Activated naive CD4-positive, alpha-beta T cell treated with anti-CD3 and anti-CD28 coated beads, Interleukin-2, amount 10 ng/mL, durations not matched to agents 7 days and 5 days (primary cell): ENCODE measurements around the gene POU2AF1.

Experiments used
- CTCF ChIA-PET: fragments of 350-600 bp; sonication (Branson Sonifier 250); formaldehyde crosslinking; loops from one replicate; lab custom pipeline; 2021; ENCODE audit warnings: antibody characterized with exemption; lab: Charles Lee
- DNase-seq: peaks from one replicate; pipeline ENCODE4 v3.0.0-alpha.2; 2020
- H3K27ac Mint-ChIP-seq: one replicate; pipeline ENCODE4 v1.8.0; 2021; ENCODE audit warnings: mild to moderate bottlenecking, moderate library complexity, mixed read lengths
- H3K27me3 Mint-ChIP-seq: one replicate; pipeline ENCODE4 v1.8.0; 2021; ENCODE audit warnings: mild to moderate bottlenecking, mixed read lengths
- H3K36me3 Mint-ChIP-seq: one replicate; pipeline ENCODE4 v1.8.0; 2021; ENCODE audit warnings: mixed read lengths
- H3K4me1 Mint-ChIP-seq: one replicate; pipeline ENCODE4 v1.8.0; 2021; ENCODE audit warnings: mixed read lengths
- H3K4me3 Mint-ChIP-seq: one replicate; pipeline ENCODE4 v1.8.0; 2021; ENCODE audit warnings: mild to moderate bottlenecking, moderate library complexity, mixed read lengths
- H3K9me3 Mint-ChIP-seq: one replicate; pipeline ENCODE4 v1.8.0; 2021; ENCODE audit warnings: mixed read lengths

POU2AF1 gene, protein sequence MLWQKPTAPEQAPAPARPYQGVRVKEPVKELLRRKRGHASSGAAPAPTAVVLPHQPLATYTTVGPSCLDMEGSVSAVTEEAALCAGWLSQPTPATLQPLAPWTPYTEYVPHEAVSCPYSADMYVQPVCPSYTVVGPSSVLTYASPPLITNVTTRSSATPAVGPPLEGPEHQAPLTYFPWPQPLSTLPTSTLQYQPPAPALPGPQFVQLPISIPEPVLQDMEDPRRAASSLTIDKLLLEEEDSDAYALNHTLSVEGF

GRCh38 chr11:111378861-111379601 lies at the start of gene POU2AF1:
TSS of gene POU2AF1 (minus strand) at chr11:111379275. CDS start at chr11:111379177, 98 bp downstream.
- Mint-ChIP-seq H3K27me3 (peaks cover 7% of the 10 kb centered on the region), H3K9me3 (no peaks in the 10 kb centered on the region), H3K27ac (peak within 1 kb of the TSS; percentile 95), H3K4me1 (peaks cover 39% of the 10 kb centered on the region), H3K4me3 (peak within 1 kb of the TSS; percentile 79), H3K36me3 (no peaks in the 10 kb centered on the region)
- DNase-seq: peak; percentile 89
- CTCF ChIA-PET: interaction anchor here (1.0 to 3.7 kb wide), 5 partner anchors 9 to 949 kb away, joined by 3 to 17 read pairs (median 3); partner anchors contain the start of gene FDX1

GRCh38 chr11:111428113-111428876 lies 49.2 kb upstream of the POU2AF1 start:
- DNase-seq: no peak
- H3K4me1 Mint-ChIP-seq: no peaks in the 10 kb centered on the region
- H3K36me3 Mint-ChIP-seq: no peaks in the 10 kb centered on the region
- no peaks in the 10 kb centered on the region for H3K9me3 Mint-ChIP-seq
- H3K27ac Mint-ChIP-seq: no peak overlapping the region
- CTCF ChIA-PET: interaction anchor here (0.9 to 17.9 kb wide), 19 partner anchors 7 to 521 kb away, joined by 3 to 344 read pairs (median 7); partner anchors contain the start of gene POU2AF1
- no peak overlapping the region for H3K4me3 Mint-ChIP-seq
- H3K27me3 Mint-ChIP-seq: peaks cover 16% of the 10 kb centered on the region

DNA sequence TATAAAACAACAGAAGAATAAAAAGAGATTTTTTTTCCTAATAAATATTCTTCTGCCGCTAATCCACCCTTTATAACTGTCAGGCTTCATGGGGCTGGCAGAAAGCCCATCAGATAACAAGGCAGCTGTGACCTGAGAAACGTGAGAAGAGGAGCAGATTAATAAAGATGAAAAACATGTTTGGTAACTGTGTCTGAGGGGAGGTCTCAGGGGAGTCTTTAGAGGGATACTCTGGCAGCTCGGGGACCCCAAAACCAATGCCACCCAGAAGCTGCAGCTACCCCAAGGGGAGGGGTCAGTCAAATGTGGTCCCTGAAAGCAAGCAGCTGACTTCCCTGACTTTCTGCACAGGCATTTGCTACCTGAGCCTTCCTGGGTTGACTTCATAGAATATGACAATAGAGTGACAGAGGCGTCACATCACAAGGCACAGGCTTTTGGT lies 48.4 kb upstream of the POU2AF1 start:
- Mint-ChIP-seq H3K4me3 (no peak overlapping the region), H3K27me3 (peaks cover 16% of the 10 kb centered on the region), H3K27ac (no peak overlapping the region), H3K9me3 (no peaks in the 10 kb centered on the region), H3K4me1 (no peaks in the 10 kb centered on the region), H3K36me3 (no peaks in the 10 kb centered on the region)
- no peak for DNase-seq
- CTCF ChIA-PET: interaction anchor here (0.7 to 17.9 kb wide), 12 partner anchors 9 to 144 kb away, joined by 3 to 344 read pairs (median 6); partner anchors contain the start of gene POU2AF1

- CTCF ChIA-PET: interaction anchor here (0.7 to 17.9 kb wide), 11 partner anchors 8 to 143 kb away, joined by 3 to 344 read pairs (median 4); partner anchors contain the start of gene POU2AF1
- Mint-ChIP-seq H3K4me3 (no peak overlapping the region), H3K4me1 (no peaks in the 10 kb centered on the region), H3K9me3 (no peaks in the 10 kb centered on the region), H3K27me3 (peaks cover 8% of the 10 kb centered on the region), H3K36me3 (no peaks in the 10 kb centered on the region), H3K27ac (no peak overlapping the region)
- no peak for DNase-seq
Observed at GRCh38 chr11:111426617-111427016, 47.5 kb upstream of the POU2AF1 start.

DNA sequence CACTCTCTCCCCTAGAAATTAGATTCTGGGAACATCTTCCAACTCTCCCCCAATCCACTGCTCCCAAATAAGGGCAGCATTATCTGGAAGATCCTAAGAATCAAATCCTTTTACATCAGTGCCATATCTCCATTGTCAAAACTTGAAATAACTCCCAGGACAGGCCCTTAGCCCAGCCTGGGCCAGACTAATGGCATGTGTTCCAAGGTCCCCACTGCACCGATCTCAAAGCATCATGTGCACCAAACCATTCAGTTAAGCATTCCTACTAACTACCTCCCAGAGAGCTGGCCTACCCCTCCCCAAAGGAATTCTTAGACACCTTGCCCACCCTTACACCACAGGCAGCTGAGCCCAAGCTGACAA lies 44.2 kb upstream of the POU2AF1 start:
- Mint-ChIP-seq H3K36me3 (no peaks in the 10 kb centered on the region), H3K9me3 (no peaks in the 10 kb centered on the region), H3K27me3 (peaks cover 4% of the 10 kb centered on the region), H3K4me3 (no peak overlapping the region), H3K4me1 (peaks cover 4% of the 10 kb centered on the region), H3K27ac (no peak overlapping the region)
- CTCF ChIA-PET: interaction anchor here (0.7 to 17.9 kb wide), 15 partner anchors 9 to 953 kb away, joined by 3 to 344 read pairs (median 4); partner anchors contain the start of gene POU2AF1
- no peak for DNase-seq

DNA sequence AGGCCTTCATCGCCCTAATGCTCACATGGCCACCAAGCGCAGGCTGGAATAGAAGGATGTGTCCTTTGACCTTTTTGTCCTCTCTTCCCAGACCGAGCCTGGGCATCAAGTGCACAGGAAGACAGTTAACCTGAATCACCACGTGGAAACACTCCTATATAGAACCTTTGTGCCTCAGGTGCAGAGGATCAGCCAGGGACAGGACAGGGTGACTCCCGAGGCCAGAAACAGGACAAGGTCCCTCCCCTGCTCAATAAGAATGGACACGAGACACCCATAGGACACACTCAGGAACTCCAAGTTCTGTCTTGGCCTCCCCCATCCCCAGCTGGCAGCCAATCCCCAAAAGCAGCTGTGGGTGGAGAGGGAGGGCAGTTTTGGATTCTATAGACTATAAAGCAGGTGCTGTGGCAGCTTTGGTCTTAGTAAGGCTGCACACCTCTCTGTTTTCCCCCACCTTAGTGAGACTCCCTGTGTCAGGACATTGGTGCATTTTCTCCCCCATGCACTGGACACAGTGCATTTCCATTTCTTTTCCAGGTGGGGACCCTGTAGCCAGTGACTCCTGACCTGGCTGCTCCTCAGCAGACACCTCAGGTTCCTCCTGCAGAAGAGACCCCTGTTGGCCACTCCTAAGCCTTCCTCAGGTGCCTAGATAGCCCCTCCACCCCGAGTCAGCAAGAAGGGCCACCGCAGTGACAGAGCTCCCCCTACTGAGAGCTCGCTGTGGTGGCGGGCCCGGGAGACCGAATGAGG lies 43.6 kb upstream of the POU2AF1 start:
- DNase-seq: peak; percentile 62
- Mint-ChIP-seq H3K27me3 (peaks cover 4% of the 10 kb centered on the region), H3K4me1 (peaks cover 10% of the 10 kb centered on the region), H3K4me3 (no peak overlapping the region), H3K36me3 (no peaks in the 10 kb centered on the region), H3K9me3 (no peaks in the 10 kb centered on the region), H3K27ac (no peak overlapping the region)
- CTCF ChIA-PET: interaction anchor here (0.8 to 17.9 kb wide), 13 partner anchors 7 to 176 kb away, joined by 3 to 344 read pairs (median 7); partner anchors contain the start of gene POU2AF1

GRCh38 chr11:111421251-111421650 lies 42.2 kb upstream of the POU2AF1 start:
- Mint-ChIP-seq H3K27me3 (peaks cover 4% of the 10 kb centered on the region), H3K9me3 (no peaks in the 10 kb centered on the region), H3K36me3 (no peaks in the 10 kb centered on the region), H3K4me3 (no peak overlapping the region), H3K27ac (no peak overlapping the region), H3K4me1 (peaks cover 21% of the 10 kb centered on the region)
- no peak for DNase-seq
- CTCF ChIA-PET: interaction anchor here (0.9 to 17.9 kb wide), 6 partner anchors 8 to 138 kb away, joined by 3 to 344 read pairs (median 12); partner anchors contain the start of gene POU2AF1

DNA sequence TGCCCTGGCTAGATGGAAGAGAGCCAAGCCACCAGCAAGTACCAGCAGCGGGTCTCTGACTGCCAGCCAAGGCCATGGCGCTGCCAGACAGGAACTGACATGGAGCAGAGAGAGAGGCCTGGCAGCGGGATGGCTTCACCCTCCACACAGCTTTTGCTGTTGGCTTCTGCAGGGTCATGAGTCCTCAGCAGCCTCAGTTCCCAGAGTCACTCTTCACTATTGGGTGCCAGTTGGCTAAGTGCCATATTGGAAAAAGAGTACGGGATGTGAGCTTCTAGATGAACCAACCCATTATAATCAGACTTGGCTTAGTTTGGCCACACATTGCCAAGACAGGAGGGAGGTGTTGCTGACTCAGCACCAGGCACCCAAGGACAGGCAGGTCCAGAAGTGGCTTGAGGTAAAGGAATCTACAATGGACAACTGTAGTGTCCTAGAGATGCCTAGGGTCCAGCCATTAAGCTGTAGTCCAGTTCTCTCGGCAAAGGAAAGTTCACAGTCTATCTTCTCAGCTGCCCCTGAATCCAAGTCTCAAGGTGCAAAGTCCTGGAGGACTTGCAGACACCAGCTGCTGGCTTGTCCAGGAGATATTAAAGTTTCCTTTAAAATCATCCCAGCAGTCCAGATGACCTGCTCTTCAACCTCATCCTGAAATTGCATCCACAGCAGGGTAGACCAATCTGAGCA lies 40.7 kb upstream of the POU2AF1 start:
- H3K27me3 Mint-ChIP-seq: peaks cover 1% of the 10 kb centered on the region
- H3K4me3 Mint-ChIP-seq: no peak overlapping the region
- peaks cover 28% of the 10 kb centered on the region for H3K4me1 Mint-ChIP-seq
- H3K27ac Mint-ChIP-seq: no peak overlapping the region
- no peaks in the 10 kb centered on the region for H3K9me3 Mint-ChIP-seq
- no peaks in the 10 kb centered on the region for H3K36me3 Mint-ChIP-seq
- CTCF ChIA-PET: interaction anchor here (0.5 to 17.9 kb wide), 4 partner anchors 7 to 136 kb away, joined by 3 to 344 read pairs (median 22); partner anchors contain the start of gene POU2AF3
- DNase-seq: no peak

DNA sequence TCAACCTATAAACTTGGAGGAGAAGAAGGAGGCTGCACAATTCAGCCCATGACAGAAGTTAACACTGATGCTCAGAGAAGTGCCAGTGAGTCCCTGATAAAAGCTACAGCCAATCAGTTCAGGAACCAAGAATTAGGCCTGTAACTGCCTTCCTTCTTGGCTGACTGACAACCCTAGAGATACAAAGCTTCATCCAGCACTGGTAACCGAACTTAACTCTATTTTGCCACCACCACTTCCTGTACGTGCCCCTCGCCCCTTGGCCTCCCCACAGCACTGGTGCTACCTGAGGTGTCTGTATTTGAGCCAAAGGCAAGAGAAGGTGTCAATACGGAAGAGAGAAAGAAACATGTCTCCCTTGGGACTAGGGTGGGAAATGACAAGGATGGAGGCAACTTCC lies 40.1 kb upstream of the POU2AF1 start:
- DNase-seq: no peak
- CTCF ChIA-PET: interaction anchor here (2.4 to 17.9 kb wide), 3 partner anchors 8 to 136 kb away, joined by 7 to 344 read pairs (median 36); no protein-coding TSS in a partner anchor
- no peak overlapping the region for H3K4me3 Mint-ChIP-seq
- no peaks in the 10 kb centered on the region for H3K9me3 Mint-ChIP-seq
- no peak overlapping the region for H3K27ac Mint-ChIP-seq
- peaks cover 5% of the 10 kb centered on the region for H3K27me3 Mint-ChIP-seq
- peaks cover 34% of the 10 kb centered on the region for H3K4me1 Mint-ChIP-seq
- no peaks in the 10 kb centered on the region for H3K36me3 Mint-ChIP-seq

- Mint-ChIP-seq H3K36me3 (no peaks in the 10 kb centered on the region), H3K27me3 (peaks cover 6% of the 10 kb centered on the region), H3K4me1 (peaks cover 39% of the 10 kb centered on the region), H3K9me3 (no peaks in the 10 kb centered on the region), H3K4me3 (no peak overlapping the region), H3K27ac (no peak overlapping the region)
- no peak for DNase-seq
- CTCF ChIA-PET: interaction anchor here (0.8 to 17.9 kb wide), 5 partner anchors 9 to 153 kb away, joined by 3 to 344 read pairs (median 7); no protein-coding TSS in a partner anchor
Observed at GRCh38 chr11:111418436-111418787, 39.3 kb upstream of the POU2AF1 start.

DNA sequence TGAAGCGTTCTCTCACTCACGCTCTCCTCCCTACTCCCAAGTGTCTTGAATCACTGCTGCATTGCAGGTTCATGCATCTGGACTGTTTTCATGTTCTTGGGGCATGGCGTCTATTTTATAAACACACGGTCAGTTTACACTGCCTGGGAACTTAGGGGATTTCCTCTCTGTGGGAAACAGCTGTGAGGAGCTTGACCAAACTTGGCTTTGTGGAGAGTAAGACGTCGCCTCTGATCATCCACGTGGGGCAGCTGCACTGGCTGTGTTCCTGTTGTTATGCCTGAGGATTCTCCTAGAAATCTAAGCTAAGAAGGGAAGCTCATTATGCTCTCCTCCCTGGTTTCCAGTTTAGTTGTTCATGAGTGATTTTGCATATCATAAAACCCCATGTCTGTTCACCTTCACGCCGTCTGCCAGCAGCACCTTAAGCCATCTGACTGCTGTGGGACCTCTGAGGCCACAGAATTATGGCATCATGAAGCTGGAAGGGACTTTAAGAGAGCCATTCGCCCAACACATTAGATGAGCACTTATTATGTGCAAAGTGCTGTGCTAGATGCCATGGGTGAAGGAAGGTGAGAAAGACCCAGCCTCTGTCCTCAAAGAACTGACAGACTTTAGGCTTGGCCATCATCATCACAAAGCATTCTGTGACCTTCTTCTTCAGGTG lies 38.8 kb upstream of the POU2AF1 start:
- Mint-ChIP-seq H3K4me1 (peaks cover 40% of the 10 kb centered on the region), H3K9me3 (no peaks in the 10 kb centered on the region), H3K4me3 (no peak overlapping the region), H3K27ac (no peak overlapping the region), H3K36me3 (no peaks in the 10 kb centered on the region), H3K27me3 (peaks cover 7% of the 10 kb centered on the region)
- CTCF ChIA-PET: interaction anchor here (0.8 to 17.9 kb wide), 6 partner anchors 9 to 153 kb away, joined by 3 to 344 read pairs (median 5); partner anchors contain the start of gene POU2AF1
- DNase-seq: no peak
